WTC11 (cell line): Measurements from ENCODE around the gene NCAPH2. TPM values are rescaled to one million over a fixed set of nuclear protein-coding genes. Genes with fewer than 3 reads are reported as not detected.

ENCODE experiments used
- ATF1 ChIP-seq: sonication (generic); formaldehyde crosslinking; IDR thresholded peaks from 2 replicates; pipeline ENCODE4 v1.8.1; 2023; ENCODE audit warnings: mild to moderate bottlenecking, moderate library complexity, missing genetic modification reagents
- CREM ChIP-seq: sonication (generic); formaldehyde crosslinking; IDR thresholded peaks from 2 replicates; pipeline ENCODE4 v1.8.1; 2022; ENCODE audit warnings: mild to moderate bottlenecking, missing genetic modification reagents, moderate library complexity
- ETV6 ChIP-seq: sonication (generic); formaldehyde crosslinking; IDR thresholded peaks from 2 replicates; pipeline ENCODE4 v1.8.1; 2022; ENCODE audit warnings: mild to moderate bottlenecking, missing genetic modification reagents
- GABPB1 ChIP-seq: sonication (generic); formaldehyde crosslinking; IDR thresholded peaks from 2 replicates; pipeline ENCODE4 v1.8.1; 2023; ENCODE audit warnings: mild to moderate bottlenecking, missing genetic modification reagents
- HMGXB4 ChIP-seq: sonication (generic); formaldehyde crosslinking; IDR thresholded peaks from 2 replicates; pipeline ENCODE4 v1.8.1; 2023; ENCODE audit warnings: mild to moderate bottlenecking, moderate library complexity, missing genetic modification reagents
- JAZF1 ChIP-seq: fragments of 250-450 bp; sonication (Bioruptor Pico); IDR thresholded peaks from 2 replicates; pipeline ENCODE4 v1.9.0; 2021; ENCODE audit warnings: moderate library complexity, mild to moderate bottlenecking, inconsistent platforms
- MLX ChIP-seq: sonication (generic); formaldehyde crosslinking; IDR thresholded peaks from 2 replicates; pipeline ENCODE4 v1.8.1; 2023; ENCODE audit warnings: mild to moderate bottlenecking, missing genetic modification reagents, moderate library complexity
- MYBL2 ChIP-seq: sonication (generic); formaldehyde crosslinking; IDR thresholded peaks from 2 replicates; pipeline ENCODE4 v1.8.1; 2023; ENCODE audit warnings: mild to moderate bottlenecking, moderate library complexity, missing genetic modification reagents
- NFATC4 ChIP-seq: fragments of 250-450 bp; sonication (Bioruptor Pico); IDR thresholded peaks from 2 replicates; pipeline ENCODE4 v1.9.0; 2021; ENCODE audit warnings: mild to moderate bottlenecking
- NFE2L1 ChIP-seq: sonication (generic); formaldehyde crosslinking; IDR thresholded peaks from 2 replicates; pipeline ENCODE4 v1.8.1; 2023; ENCODE audit warnings: missing genetic modification reagents
- NFYB ChIP-seq: sonication (generic); formaldehyde crosslinking; conservative IDR thresholded peaks from 2 replicates; pipeline ENCODE4 v1.8.0; 2022; ENCODE audit warnings: low read depth, missing genetic modification reagents
- NR2C2 ChIP-seq: sonication (generic); formaldehyde crosslinking; IDR thresholded peaks from 2 replicates; pipeline ENCODE4 v1.8.0; 2022; ENCODE audit warnings: mild to moderate bottlenecking, missing genetic modification reagents
- PRRX2 ChIP-seq: fragments of 250-450 bp; sonication (Bioruptor Pico); IDR thresholded peaks from 2 replicates; pipeline ENCODE4 v1.8.0; 2021; ENCODE audit warnings: mild to moderate bottlenecking
- SMAD3 ChIP-seq: sonication (generic); formaldehyde crosslinking; IDR thresholded peaks from 2 replicates; pipeline ENCODE4 v1.8.0; 2022; ENCODE audit warnings: missing genetic modification reagents, mild to moderate bottlenecking, borderline replicate concordance
- SP1 ChIP-seq: sonication (generic); formaldehyde crosslinking; conservative IDR thresholded peaks from 2 replicates; pipeline ENCODE4 v1.8.1; 2022; ENCODE audit warnings: missing genetic modification reagents
- ZNF138 ChIP-seq: sonication (generic); formaldehyde crosslinking; conservative IDR thresholded peaks from 2 replicates; pipeline ENCODE4 v1.8.1; 2022; ENCODE audit warnings: mild to moderate bottlenecking, moderate library complexity, missing genetic modification reagents
- ZNF219 ChIP-seq: sonication (generic); formaldehyde crosslinking; IDR thresholded peaks from 2 replicates; pipeline ENCODE4 v1.8.0; 2023; ENCODE audit warnings: missing genetic modification reagents, mild to moderate bottlenecking, borderline replicate concordance
- ZNF232 ChIP-seq: sonication (generic); formaldehyde crosslinking; IDR thresholded peaks from 2 replicates; pipeline ENCODE4 v1.8.0; 2022; ENCODE audit warnings: mild to moderate bottlenecking, missing genetic modification reagents
- ZNF396 ChIP-seq: fragments of 250-450 bp; sonication (Bioruptor Pico); IDR thresholded peaks from 2 replicates; pipeline ENCODE4 v1.8.0; 2021; ENCODE audit warnings: mild to moderate bottlenecking, moderate library complexity, borderline replicate concordance
- ZNF416 ChIP-seq: fragments of 250-450 bp; sonication (Bioruptor Pico); IDR thresholded peaks from 2 replicates; pipeline ENCODE4 v1.9.0; 2021; ENCODE audit warnings: mild to moderate bottlenecking, inconsistent platforms
- ZNF423 ChIP-seq: fragments of 250-450 bp; sonication (Bioruptor Pico); IDR thresholded peaks from 2 replicates; pipeline ENCODE4 v2.1.2; 2022; ENCODE audit warnings: mild to moderate bottlenecking, moderate library complexity
- ZNF671 ChIP-seq: fragments of 250-450 bp; sonication (Bioruptor Pico); IDR thresholded peaks from 2 replicates; pipeline ENCODE4 v1.8.0; 2021; ENCODE audit warnings: mild to moderate bottlenecking
- total RNA-seq: library from RNA; stranded (reverse); gene quantifications from 3 replicates; pipeline ENCODE4 v1.2.3, GENCODE V29; 2021
- TF ChIP-seq, protein P1 (sequence below): sonication (generic); formaldehyde crosslinking; IDR thresholded peaks from 2 replicates; pipeline ENCODE4 v1.8.0; 2022; ENCODE audit warnings: mild to moderate bottlenecking, missing genetic modification reagents
- TF ChIP-seq, protein P2 (sequence below): sonication (generic); formaldehyde crosslinking; IDR thresholded peaks from 2 replicates; pipeline ENCODE4 v1.8.1; 2023; ENCODE audit warnings: mild to moderate bottlenecking, missing genetic modification reagents
- TF ChIP-seq, protein P3 (sequence below): sonication (generic); formaldehyde crosslinking; IDR thresholded peaks from 2 replicates; pipeline ENCODE4 v1.8.0; 2022; ENCODE audit warnings: mild to moderate bottlenecking, missing genetic modification reagents
- TF ChIP-seq, protein P4 (sequence below): sonication (generic); formaldehyde crosslinking; conservative IDR thresholded peaks from 2 replicates; pipeline ENCODE4 v1.8.1; 2022; ENCODE audit warnings: mild to moderate bottlenecking, missing genetic modification reagents
- TF ChIP-seq, protein P5 (sequence below): sonication (generic); formaldehyde crosslinking; IDR thresholded peaks from 2 replicates; pipeline ENCODE4 v1.8.0; 2023; ENCODE audit warnings: missing genetic modification reagents, mild to moderate bottlenecking, borderline replicate concordance

The NCAPH2 gene
- total RNA-seq, 1 experiment from 2014 or later: 78.4 TPM

- TF ChIP-seq, protein P1, sequence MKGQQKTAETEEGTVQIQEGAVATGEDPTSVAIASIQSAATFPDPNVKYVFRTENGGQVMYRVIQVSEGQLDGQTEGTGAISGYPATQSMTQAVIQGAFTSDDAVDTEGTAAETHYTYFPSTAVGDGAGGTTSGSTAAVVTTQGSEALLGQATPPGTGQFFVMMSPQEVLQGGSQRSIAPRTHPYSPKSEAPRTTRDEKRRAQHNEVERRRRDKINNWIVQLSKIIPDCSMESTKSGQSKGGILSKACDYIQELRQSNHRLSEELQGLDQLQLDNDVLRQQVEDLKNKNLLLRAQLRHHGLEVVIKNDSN: peak; percentile 98
- TF ChIP-seq CREM (CRISPR knock-in tag): peak; percentile 46; the same call in 1 of the 2 replicates
- TF ChIP-seq, protein P2, sequence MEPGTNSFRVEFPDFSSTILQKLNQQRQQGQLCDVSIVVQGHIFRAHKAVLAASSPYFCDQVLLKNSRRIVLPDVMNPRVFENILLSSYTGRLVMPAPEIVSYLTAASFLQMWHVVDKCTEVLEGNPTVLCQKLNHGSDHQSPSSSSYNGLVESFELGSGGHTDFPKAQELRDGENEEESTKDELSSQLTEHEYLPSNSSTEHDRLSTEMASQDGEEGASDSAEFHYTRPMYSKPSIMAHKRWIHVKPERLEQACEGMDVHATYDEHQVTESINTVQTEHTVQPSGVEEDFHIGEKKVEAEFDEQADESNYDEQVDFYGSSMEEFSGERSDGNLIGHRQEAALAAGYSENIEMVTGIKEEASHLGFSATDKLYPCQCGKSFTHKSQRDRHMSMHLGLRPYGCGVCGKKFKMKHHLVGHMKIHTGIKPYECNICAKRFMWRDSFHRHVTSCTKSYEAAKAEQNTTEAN: peak; percentile 50; the same call in 1 of the 2 replicates
- no peak for TF ChIP-seq MYBL2 (CRISPR knock-in tag)
- TF ChIP-seq HMGXB4 (CRISPR knock-in tag): peak; percentile 84; the same call in 1 of the 2 replicates
- TF ChIP-seq JAZF1 (CRISPR knock-in tag): no peak
- TF ChIP-seq SP1 (CRISPR knock-in tag): peak; percentile 86
- TF ChIP-seq NFE2L1 (CRISPR knock-in tag): peak; percentile 85; the same call in 1 of the 2 replicates
- TF ChIP-seq ZNF219 (CRISPR knock-in tag): no peak
- peak; percentile 15; the same call in 1 of the 2 replicates for TF ChIP-seq SMAD3
- no peak for TF ChIP-seq ZNF396 (CRISPR knock-in tag)
- TF ChIP-seq ZNF423: peak; percentile 63; the same call in 1 of the 2 replicates
- TF ChIP-seq ZNF232 (CRISPR knock-in tag): no peak
- TF ChIP-seq ZNF671 (CRISPR knock-in tag): no peak
- TF ChIP-seq ETV6: peak; percentile 61
- TF ChIP-seq, protein P3, sequence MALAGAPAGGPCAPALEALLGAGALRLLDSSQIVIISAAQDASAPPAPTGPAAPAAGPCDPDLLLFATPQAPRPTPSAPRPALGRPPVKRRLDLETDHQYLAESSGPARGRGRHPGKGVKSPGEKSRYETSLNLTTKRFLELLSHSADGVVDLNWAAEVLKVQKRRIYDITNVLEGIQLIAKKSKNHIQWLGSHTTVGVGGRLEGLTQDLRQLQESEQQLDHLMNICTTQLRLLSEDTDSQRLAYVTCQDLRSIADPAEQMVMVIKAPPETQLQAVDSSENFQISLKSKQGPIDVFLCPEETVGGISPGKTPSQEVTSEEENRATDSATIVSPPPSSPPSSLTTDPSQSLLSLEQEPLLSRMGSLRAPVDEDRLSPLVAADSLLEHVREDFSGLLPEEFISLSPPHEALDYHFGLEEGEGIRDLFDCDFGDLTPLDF (CRISPR knock-in tag): no peak
- no peak for TF ChIP-seq MLX (CRISPR knock-in tag)
- TF ChIP-seq NFATC4 (CRISPR knock-in tag): no peak
- no peak for TF ChIP-seq NR2C2 (CRISPR knock-in tag)
- TF ChIP-seq, protein P4, sequence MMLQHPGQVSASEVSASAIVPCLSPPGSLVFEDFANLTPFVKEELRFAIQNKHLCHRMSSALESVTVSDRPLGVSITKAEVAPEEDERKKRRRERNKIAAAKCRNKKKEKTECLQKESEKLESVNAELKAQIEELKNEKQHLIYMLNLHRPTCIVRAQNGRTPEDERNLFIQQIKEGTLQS (CRISPR knock-in tag): 0 out of 2 replicates have a peak, but pooled peaks have one; percentile 2
- TF ChIP-seq GABPB1: no peak; the same call in none of the 2 replicates
- TF ChIP-seq ZNF138 (CRISPR knock-in tag): 0 out of 2 replicates have a peak, but pooled peaks have one; percentile 26
- TF ChIP-seq, protein P5, sequence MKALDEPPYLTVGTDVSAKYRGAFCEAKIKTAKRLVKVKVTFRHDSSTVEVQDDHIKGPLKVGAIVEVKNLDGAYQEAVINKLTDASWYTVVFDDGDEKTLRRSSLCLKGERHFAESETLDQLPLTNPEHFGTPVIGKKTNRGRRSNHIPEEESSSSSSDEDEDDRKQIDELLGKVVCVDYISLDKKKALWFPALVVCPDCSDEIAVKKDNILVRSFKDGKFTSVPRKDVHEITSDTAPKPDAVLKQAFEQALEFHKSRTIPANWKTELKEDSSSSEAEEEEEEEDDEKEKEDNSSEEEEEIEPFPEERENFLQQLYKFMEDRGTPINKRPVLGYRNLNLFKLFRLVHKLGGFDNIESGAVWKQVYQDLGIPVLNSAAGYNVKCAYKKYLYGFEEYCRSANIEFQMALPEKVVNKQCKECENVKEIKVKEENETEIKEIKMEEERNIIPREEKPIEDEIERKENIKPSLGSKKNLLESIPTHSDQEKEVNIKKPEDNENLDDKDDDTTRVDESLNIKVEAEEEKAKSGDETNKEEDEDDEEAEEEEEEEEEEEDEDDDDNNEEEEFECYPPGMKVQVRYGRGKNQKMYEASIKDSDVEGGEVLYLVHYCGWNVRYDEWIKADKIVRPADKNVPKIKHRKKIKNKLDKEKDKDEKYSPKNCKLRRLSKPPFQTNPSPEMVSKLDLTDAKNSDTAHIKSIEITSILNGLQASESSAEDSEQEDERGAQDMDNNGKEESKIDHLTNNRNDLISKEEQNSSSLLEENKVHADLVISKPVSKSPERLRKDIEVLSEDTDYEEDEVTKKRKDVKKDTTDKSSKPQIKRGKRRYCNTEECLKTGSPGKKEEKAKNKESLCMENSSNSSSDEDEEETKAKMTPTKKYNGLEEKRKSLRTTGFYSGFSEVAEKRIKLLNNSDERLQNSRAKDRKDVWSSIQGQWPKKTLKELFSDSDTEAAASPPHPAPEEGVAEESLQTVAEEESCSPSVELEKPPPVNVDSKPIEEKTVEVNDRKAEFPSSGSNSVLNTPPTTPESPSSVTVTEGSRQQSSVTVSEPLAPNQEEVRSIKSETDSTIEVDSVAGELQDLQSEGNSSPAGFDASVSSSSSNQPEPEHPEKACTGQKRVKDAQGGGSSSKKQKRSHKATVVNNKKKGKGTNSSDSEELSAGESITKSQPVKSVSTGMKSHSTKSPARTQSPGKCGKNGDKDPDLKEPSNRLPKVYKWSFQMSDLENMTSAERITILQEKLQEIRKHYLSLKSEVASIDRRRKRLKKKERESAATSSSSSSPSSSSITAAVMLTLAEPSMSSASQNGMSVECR: peak; percentile 90; the same call in 1 of the 2 replicates
- TF ChIP-seq ATF1 (CRISPR knock-in tag): no peak
- no peak for TF ChIP-seq ZNF416
- no peak for TF ChIP-seq PRRX2 (CRISPR knock-in tag)
- TF ChIP-seq NFYB (CRISPR knock-in tag): 0 out of 2 replicates have a peak, but pooled peaks have one; percentile 24
These were observed 17.3 kb downstream of the NCAPH2 start, which contains the start of gene SCO2 (continued) for GRCh38 chr22:50525104-50525857.
